K562 (cell line): ENCODE results near the gene RNF167. TPM values are rescaled to one million over a fixed set of nuclear protein-coding genes. Genes with fewer than 3 reads are reported as not detected.

Experiments used
- ATAC-seq: fragments of 200-7000 bp; cut with Tn5 transposase; 3 replicates; pipeline ENCODE4 v1.9.1; 2020; ENCODE audit warnings: moderate library complexity
- BruUV-seq: library from RNA; stranded (reverse); fragments of 400-500 nt; replicated peaks from 2 replicates; lab custom pipeline; 2021; lab: Mats Ljungman, UMichigan
- CTCF ChIA-PET: fragments of 300-600 bp; formaldehyde crosslinking; extraction: SDS; loops from one replicate; lab custom pipeline; 2021; ENCODE audit warnings: low intra/inter-chr PET ratio; lab: Yijun Ruan, JAX
- POLR2A ChIA-PET: fragments of 300-600, 350-650 bp; sonication (Branson Sonifier 250); formaldehyde crosslinking; extraction: SDS; loops from one replicate; lab custom pipeline; 2021; ENCODE audit warnings: antibody characterized with exemption, inconsistent platforms; lab: Yijun Ruan, JAX
- DNase-seq, 4 experiments: peaks; one replicate each; pipeline versions ENCODE4 v3.0.0 to v3.0.0-alpha.2; 2011 to 2018; ENCODE audit warnings: low spot score in 3 of 4, mixed read lengths in 3 of 4; ENCODE audit errors: extremely low read depth in 1 of 4
- FAIRE-seq: peaks from 2 replicates; lab custom pipeline; 2011; peaks lifted over from hg19 to GRCh38; lab: Jason Lieb, UNC
- H2AFZ ChIP-seq: 2 replicates; pipeline ENCODE4 v1.6.0; 2011; ENCODE audit warnings: low read depth, low read length, control low read depth, inconsistent platforms
- H3K27ac ChIP-seq: fragments of 200-600 bp; 3 replicates; pipeline ENCODE4 v1.8.0; 2011; ENCODE audit warnings: low read depth, mild to moderate bottlenecking, control low read depth, inconsistent platforms, low read length, moderate library complexity, mixed read lengths; ENCODE audit errors: extremely low read depth
- H3K27me3 ChIP-seq, 2 experiments: fragments of 300-600 bp in 1 of 2; 2 replicates in 1 of 2; 3 replicates in 1 of 2; pipeline versions ENCODE4 v1.6.0 to v1.8.0; 2011; ENCODE audit warnings: inconsistent platforms in 2 of 2, low read length in 2 of 2, mild to moderate bottlenecking in 1 of 2, mixed read lengths in 1 of 2, moderate library complexity in 1 of 2; ENCODE audit not compliant: control insufficient read depth in 2 of 2, insufficient read depth in 2 of 2
- H3K36me3 ChIP-seq: fragments of 300-600 bp; 3 replicates; pipeline ENCODE4 v1.8.0; 2011; ENCODE audit warnings: mild to moderate bottlenecking, low read length, inconsistent platforms; ENCODE audit not compliant: control insufficient read depth, insufficient read depth
- H3K4me1 ChIP-seq, 2 experiments: fragments of 200-600 bp in 1 of 2; replicated peaks in 1 of 2; 2 replicates in 1 of 2; 3 replicates in 1 of 2; pipeline versions ENCODE4 v1.5.1 to v1.8.0; 2011; ENCODE audit warnings: inconsistent platforms in 2 of 2, low read length in 2 of 2, mild to moderate bottlenecking in 1 of 2, mixed read lengths in 1 of 2, moderate library complexity in 1 of 2; ENCODE audit not compliant: control insufficient read depth in 2 of 2, insufficient read depth in 2 of 2
- H3K4me2 ChIP-seq: 2 replicates; pipeline ENCODE4 v1.6.1; 2011; ENCODE audit warnings: low read length, control low read depth, inconsistent platforms, mixed read lengths; ENCODE audit not compliant: insufficient read depth
- H3K4me3 ChIP-seq: fragments of 200-600 bp; sonication (generic), shearing (Covaris generic); 2 replicates; pipeline ENCODE4 v1.5.1; 2016; ENCODE audit warnings: control low read depth, inconsistent platforms
- H3K79me2 ChIP-seq: fragments of 200-600 bp; 3 replicates; pipeline ENCODE4 v1.8.0; 2011; ENCODE audit warnings: low read length, inconsistent platforms; ENCODE audit not compliant: control insufficient read depth, insufficient read depth
- H3K9ac ChIP-seq, 2 experiments: 2 replicates each; pipeline versions ENCODE4 v1.6.0 to v1.6.1; 2011; ENCODE audit warnings: low read depth in 2 of 2, low read length in 2 of 2, control low read depth in 1 of 2, inconsistent platforms in 1 of 2, mild to moderate bottlenecking in 1 of 2, mixed read lengths in 1 of 2; ENCODE audit not compliant: insufficient read depth in 1 of 2
- H3K9me1 ChIP-seq: one replicate; pipeline ENCODE4 v1.6.0; 2011; ENCODE audit warnings: inconsistent platforms, mild to moderate bottlenecking, low read length, moderate library complexity; ENCODE audit not compliant: control insufficient read depth, insufficient read depth
- H3K9me3 ChIP-seq: replicated peaks from 2 replicates; pipeline ENCODE4 v1.5.1; 2011; ENCODE audit warnings: low read depth, low read length, inconsistent platforms; ENCODE audit not compliant: control insufficient read depth, insufficient read depth
- H4K20me1 ChIP-seq: replicated peaks from 2 replicates; pipeline ENCODE4 v1.6.1; 2011; ENCODE audit warnings: low read length, inconsistent platforms, mixed read lengths; ENCODE audit not compliant: control insufficient read depth, insufficient read depth
- ATF1 ChIP-seq, 2 experiments: fragments of 450-650 bp in 1 of 2; IDR thresholded peaks; 2 replicates each; pipeline ENCODE4 v1.6.1; 2016; ENCODE audit warnings: missing compliant biosample characterization in 1 of 2, missing genetic modification characterization in 1 of 2
- ATF7 ChIP-seq: fragments of 450-650 bp; IDR thresholded peaks from 2 replicates; pipeline ENCODE4 v1.7.1; 2014; ENCODE audit warnings: mild to moderate bottlenecking, moderate library complexity
- BCL6 ChIP-seq: fragments of 250-450 bp; sonication (Bioruptor Pico); IDR thresholded peaks from 2 replicates; pipeline ENCODE4 v1.4.0; 2020
- BHLHE40 ChIP-seq: IDR thresholded peaks from 2 replicates; pipeline ENCODE4 v1.6.1; 2011; ENCODE audit warnings: low read length, improper control_type of control experiment
- BRF2 ChIP-seq: IDR thresholded peaks from 3 replicates; pipeline ENCODE4 v1.6.1; 2011; ENCODE audit warnings: borderline replicate concordance, mild to moderate bottlenecking; ENCODE audit not compliant: insufficient read length, insufficient read depth
- JUNB ChIP-seq: fragments of 450-650 bp; formaldehyde crosslinking; conservative IDR thresholded peaks from 2 replicates; pipeline ENCODE4 v1.4.0; 2020; ENCODE audit warnings: mild to moderate bottlenecking
- KLF1 ChIP-seq: fragments of 450-650 bp; IDR thresholded peaks from 2 replicates; pipeline ENCODE4 v1.6.1; 2016; ENCODE audit warnings: missing genetic modification characterization, missing compliant biosample characterization
- MAX ChIP-seq: sonication (generic); formaldehyde crosslinking; IDR thresholded peaks from 2 replicates; pipeline ENCODE4 v1.9.0; 2022; ENCODE audit warnings: mild to moderate bottlenecking, missing genetic modification reagents
- MYC ChIP-seq, 2 experiments: fragments of 250-450 bp in 1 of 2; sonication (Bioruptor Pico) in 1 of 2; IDR thresholded peaks; 2 replicates each; pipeline versions ENCODE4 v1.5.1 to v1.6.1; 2012 to 2021; ENCODE audit warnings: low read depth in 2 of 2, borderline replicate concordance in 1 of 2, improper control_type of control experiment in 1 of 2, low read length in 1 of 2, mild to moderate bottlenecking in 1 of 2, moderate library complexity in 1 of 2
- NCOA2 ChIP-seq, 2 experiments: fragments of 450-650 bp; IDR thresholded peaks; 2 replicates each; pipeline ENCODE4 v1.6.1; 2018; ENCODE audit warnings: mild to moderate bottlenecking in 2 of 2, moderate library complexity in 1 of 2; ENCODE audit not compliant: partially characterized antibody in 2 of 2
- NCOR1 ChIP-seq: fragments of 450-650 bp; IDR thresholded peaks from 2 replicates; pipeline ENCODE4 v1.6.1; 2016; ENCODE audit warnings: mild to moderate bottlenecking, moderate library complexity
- NFIC ChIP-seq: fragments of 450-650 bp; IDR thresholded peaks from 2 replicates; pipeline ENCODE4 v1.6.1; 2017; ENCODE audit warnings: mild to moderate bottlenecking, inconsistent platforms
- RBFOX2 ChIP-seq: fragments of 200-400 bp; formaldehyde crosslinking; IDR thresholded peaks from 2 replicates; pipeline ENCODE4 v1.6.1; 2017; ENCODE audit warnings: low read depth, mild to moderate bottlenecking, low read length, moderate library complexity
- SAFB ChIP-seq: fragments of 200-400 bp; formaldehyde crosslinking; IDR thresholded peaks from 2 replicates; pipeline ENCODE4 v1.6.1; 2017; ENCODE audit warnings: low read depth, low read length, borderline replicate concordance
- TBP ChIP-seq: optimal IDR thresholded peaks from 2 replicates; pipeline ENCODE3; 2011; ENCODE audit warnings: low read depth, low read length, improper control_type of control experiment
- TCFL5 ChIP-seq: fragments of 250-450 bp; sonication (Bioruptor Pico); conservative IDR thresholded peaks from 2 replicates; pipeline ENCODE4 v1.6.1; 2021; ENCODE audit warnings: mild to moderate bottlenecking, moderate library complexity, matching md5 sums
- TRIM28 ChIP-seq: fragments of 450-650 bp; IDR thresholded peaks from 2 replicates; pipeline ENCODE4 v1.6.1; 2017
- U2AF1 ChIP-seq: fragments of 200-400 bp; formaldehyde crosslinking; optimal IDR thresholded peaks from 2 replicates; pipeline ENCODE3; 2017; ENCODE audit warnings: mild to moderate bottlenecking, low read depth, low read length, moderate library complexity
- ZNF668 ChIP-seq: fragments of 250-450 bp; sonication (Bioruptor Pico); IDR thresholded peaks from 2 replicates; pipeline ENCODE4 v1.8.0; 2022; ENCODE audit warnings: mild to moderate bottlenecking, inconsistent platforms
- ZNF766 ChIP-seq: fragments of 200-800 bp; sonication (Bioruptor generic); conservative IDR thresholded peaks from 2 replicates; pipeline ENCODE4 v1.6.1; 2016; ENCODE audit warnings: missing genetic modification characterization, missing compliant biosample characterization
- WGBS: fragments of 100-300 bp; shearing (Covaris generic); methylation state at CpG from one replicate; pipeline ENCODE4 v1.1.6; 2016; ENCODE audit warnings: low coverage, mixed read lengths; ENCODE audit not compliant: insufficient coverage; ENCODE audit errors: missing lambda C conversion rate; 5-methylcytosine and 5-hydroxymethylcytosine counted together
- in situ Hi-C: fragments of 300-500 bp; cut with MboI; formaldehyde crosslinking; loops from 4 replicates; pipeline ENCODE4 v1.15.0; 2018; ENCODE audit warnings: inconsistent platforms, mixed read lengths
- intact Hi-C: fragments of 100-400 bp; cut with micrococcal nuclease; formaldehyde crosslinking; loops from 2 replicates; pipeline ENCODE4 v1.14.2; 2022
- polyA plus RNA-seq, 8 experiments: library from polyadenylated mRNA; depleted of rRNA in 4 of 8; stranded (reverse) in 5 of 8; unstranded in 3 of 8; fragments of >200 nt; fragmentation: Nextera tagmentation in 2 of 8; fragmentation: Illumina TruSeq in 1 of 8; extraction: Ambion mirVana in 2 of 8; extraction: Trizol in 1 of 8; gene quantifications; 2 replicates each; pipeline versions ENCODE4 v1.2.1 to v1.2.3, GENCODE V29; 2011 to 2014; ENCODE audit warnings: inconsistent platforms in 1 of 8, missing spikeins in 1 of 8
- total RNA-seq, 7 experiments: library from RNA; depleted of rRNA in 6 of 7; stranded (reverse); fragments of >200 nt in 6 of 7; fragmentation: Illumina TruSeq in 2 of 7; extraction: Trizol in 2 of 7; gene quantifications; 2 replicates each; pipeline versions ENCODE4 v1.2.1 to v1.2.3, GENCODE V29; 2011 to 2021; ENCODE audit warnings: low replicate concordance in 1 of 7
- TF ChIP-seq, protein P1 (sequence below): sonication (generic); formaldehyde crosslinking; IDR thresholded peaks from 2 replicates; pipeline ENCODE4 v1.8.0; 2022; ENCODE audit warnings: mild to moderate bottlenecking, missing genetic modification reagents

The RNF167 gene
- total and polyA plus RNA-seq, 9 of the 15 experiments (the other 6 are each of a cell fraction or from before 2014, with no cell fraction given) = 16.5 to 143 (median 45.5) TPM

- intact Hi-C loops (no loop called here), in situ Hi-C loops (no loop called here)
- peaks cover 32 to 55% of the 10 kb centered on the region in 2 experiments for H3K4me1 ChIP-seq
- 0% methylated on average over 7 of the region's 75 CpGs for WGBS
- peak overlapping the region; percentile 89 to 90 for H3K9ac ChIP-seq
- BruUV-seq = no TSS peak
- H3K4me2 ChIP-seq = peak overlapping the region; percentile 93
- peak overlapping the region; percentile 98 for H3K27ac ChIP-seq
- DNase-seq (peak; percentile 28 to 84 (median 84)), ATAC-seq (peak; percentile 28), FAIRE-seq (no peak)
- no peaks in the 10 kb centered on the region for H3K27me3 ChIP-seq
- ChIA-PET CTCF (no interaction called here), POLR2A (interaction anchor here (0.6 to 4.7 kb wide), 6 partner anchors 9 to 699 kb away, joined by 3 to 38 read pairs (median 3); partner anchors contain the start of genes CAMTA2, RNF167, SLC25A11 and SPAG7)
- H4K20me1 ChIP-seq = peaks cover 22% of the 10 kb centered on the region
- peaks cover 58% of the 10 kb centered on the region for H3K79me2 ChIP-seq
- peak overlapping the region; percentile 55; the same call in 1 of the 2 replicates for H2AFZ ChIP-seq
- H3K9me3 ChIP-seq = no peaks in the 10 kb centered on the region
- H3K9me1 ChIP-seq = no peaks in the 10 kb centered on the region
- peaks cover 34% of the 10 kb centered on the region for H3K36me3 ChIP-seq
- H3K4me3 ChIP-seq = peak overlapping the region; percentile 97
- TF ChIP-seq ZNF766 (CRISPR knock-in tag) = peak; percentile 43; the same call in 1 of the 2 replicates
- peak; percentile 90 for TF ChIP-seq MYC (IDR thresholded peaks at IDR 0.05; ENCODE audit: low read depth, low read length)
- no peak for TF ChIP-seq MYC (CRISPR knock-in tag; IDR thresholded peaks at IDR 0.05; ENCODE audit: borderline replicate concordance, low read depth)
- peak; percentile 12 for TF ChIP-seq TBP
- TF ChIP-seq TRIM28 = no peak
- peak; percentile 87 for TF ChIP-seq MAX (CRISPR knock-in tag)
- TF ChIP-seq TCFL5 (CRISPR knock-in tag) = no peak
- TF ChIP-seq BHLHE40 = peak; percentile 69
- 0 out of 2 replicates have a peak, but pooled peaks have one; percentile 24 for TF ChIP-seq KLF1 (tag)
- TF ChIP-seq ZNF668 (CRISPR knock-in tag) = no peak
- no peak for TF ChIP-seq NCOA2 (IDR thresholded peaks at IDR 0.05; ENCODE audit: partially characterized antibody in 2 of 2)
- TF ChIP-seq BRF2 = no peak
- peak; percentile 94 for TF ChIP-seq SAFB
- 0 out of 2 replicates have a peak, but pooled peaks have one; percentile 50 for TF ChIP-seq BCL6 (CRISPR knock-in tag)
- peak; percentile 75 for TF ChIP-seq RBFOX2
- TF ChIP-seq ATF1 (CRISPR knock-in tag; IDR thresholded peaks at IDR 0.05) = no peak
- TF ChIP-seq ATF1 (tag; IDR thresholded peaks at IDR 0.05) = no peak
- TF ChIP-seq JUNB (CRISPR knock-in tag) = 0 out of 2 replicates have a peak, but pooled peaks have one; percentile 11
- TF ChIP-seq U2AF1 = peak; percentile 22
- peak; percentile 61; the same call in 1 of the 2 replicates for TF ChIP-seq ATF7
- peak; percentile 56 for TF ChIP-seq NFIC
- TF ChIP-seq, protein P1, sequence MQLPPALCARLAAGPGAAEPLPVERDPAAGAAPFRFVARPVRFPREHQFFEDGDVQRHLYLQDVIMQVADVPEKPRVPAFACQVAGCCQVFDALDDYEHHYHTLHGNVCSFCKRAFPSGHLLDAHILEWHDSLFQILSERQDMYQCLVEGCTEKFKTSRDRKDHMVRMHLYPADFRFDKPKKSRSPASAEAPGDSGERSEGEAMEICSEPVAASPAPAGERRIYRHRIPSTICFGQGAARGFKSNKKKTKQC (CRISPR knock-in tag) = 0 out of 2 replicates have a peak, but pooled peaks have one; percentile 31
- TF ChIP-seq NCOR1 = peak; percentile 54
Measured at GRCh38 chr17:4949321-4950074, 9.4 kb downstream of the RNF167 start.
